ENCODE measurements around the gene POC1B. TPM values are rescaled to one million over a fixed set of nuclear protein-coding genes. Genes with fewer than 3 reads are reported as not detected.

The POC1B gene
- total RNA-seq, 1 donor from 2014 or later, result 22.6 TPM

- H3K27me3 Mint-ChIP-seq, result no peaks in the 10 kb centered on the region
- H3K4me1 Mint-ChIP-seq, result peaks cover 31% of the 10 kb centered on the region
- H3K36me3 Mint-ChIP-seq (ENCODE audit: low read depth), result peaks cover 30% of the 10 kb centered on the region
- DNase-seq, result peak; percentile 79
- H3K27ac Mint-ChIP-seq, result peak overlapping the region; percentile 84
- intact Hi-C loops (cut with micrococcal nuclease), result loop anchor here (5.0 kb wide), 1 partner anchor 35 kb away; no protein-coding TSS in a partner anchor
- H3K4me3 Mint-ChIP-seq, result peak overlapping the region; percentile 68
- H3K9me3 Mint-ChIP-seq, result no peaks in the 10 kb centered on the region
These were observed 98.2 kb downstream of the POC1B start for GRCh38 chr12:89427508-89428156.

- intact Hi-C loops (cut with micrococcal nuclease), result loop anchor here (5.0 kb wide), 1 partner anchor 33 kb away; no protein-coding TSS in a partner anchor
- Mint-ChIP-seq H3K27me3 (no peaks in the 10 kb centered on the region), H3K9me3 (no peaks in the 10 kb centered on the region), H3K4me1 (peaks cover 32% of the 10 kb centered on the region), H3K36me3 (ENCODE audit: low read depth) (peaks cover 32% of the 10 kb centered on the region), H3K4me3 (no peak overlapping the region), H3K27ac (no peak overlapping the region)
- no peak for DNase-seq
These were observed 101.0 kb downstream of the POC1B start for GRCh38 chr12:89424846-89425245.

- Mint-ChIP-seq H3K27ac (no peak overlapping the region), H3K4me3 (no peak overlapping the region), H3K4me1 (peaks cover 27% of the 10 kb centered on the region), H3K36me3 (ENCODE audit: low read depth) (peaks cover 30% of the 10 kb centered on the region), H3K9me3 (no peaks in the 10 kb centered on the region), H3K27me3 (no peaks in the 10 kb centered on the region)
- intact Hi-C loops (cut with micrococcal nuclease), result no loop called here
- no peak for DNase-seq
These were observed 101.5 kb downstream of the POC1B start for GRCh38 chr12:89424389-89424788.

- Mint-ChIP-seq H3K36me3 (ENCODE audit: low read depth) (peaks cover 35% of the 10 kb centered on the region), H3K4me3 (no peak overlapping the region), H3K9me3 (no peaks in the 10 kb centered on the region), H3K27me3 (no peaks in the 10 kb centered on the region), H3K4me1 (peaks cover 9% of the 10 kb centered on the region), H3K27ac (no peak overlapping the region)
- intact Hi-C loops (cut with micrococcal nuclease), result no loop called here
- DNase-seq, result no peak
These were observed 104.6 kb downstream of the POC1B start for GRCh38 chr12:89421092-89421835.

GRCh38 chr12:89418228-89418910 lies 107.5 kb downstream of the POC1B start:
- Mint-ChIP-seq H3K27me3 (no peaks in the 10 kb centered on the region), H3K4me1 (peaks cover 6% of the 10 kb centered on the region), H3K4me3 (no peak overlapping the region), H3K27ac (no peak overlapping the region), H3K9me3 (no peaks in the 10 kb centered on the region), H3K36me3 (ENCODE audit: low read depth) (peaks cover 18% of the 10 kb centered on the region)
- intact Hi-C loops (cut with micrococcal nuclease), result no loop called here
- no peak for DNase-seq

GRCh38 chr12:89417246-89417977 lies 108.4 kb downstream of the POC1B start:
- intact Hi-C loops (cut with micrococcal nuclease), result no loop called here

GRCh38 chr12:89416049-89416792 lies 109.6 kb downstream of the POC1B start:
- intact Hi-C loops (cut with micrococcal nuclease), result no loop called here
- Mint-ChIP-seq H3K9me3 (no peaks in the 10 kb centered on the region), H3K27me3 (no peaks in the 10 kb centered on the region), H3K36me3 (ENCODE audit: low read depth) (peaks cover 11% of the 10 kb centered on the region), H3K27ac (no peak overlapping the region), H3K4me1 (peaks cover 2% of the 10 kb centered on the region), H3K4me3 (no peak overlapping the region)
- no peak for DNase-seq

More at GRCh38 chr12:89417246-89417977, 108.4 kb downstream of the POC1B start:
- Mint-ChIP-seq H3K27ac (no peak overlapping the region), H3K4me3 (no peak overlapping the region), H3K27me3 (no peaks in the 10 kb centered on the region), H3K36me3 (ENCODE audit: low read depth) (peaks cover 18% of the 10 kb centered on the region), H3K9me3 (no peaks in the 10 kb centered on the region), H3K4me1 (peaks cover 6% of the 10 kb centered on the region)
- no peak for DNase-seq

- H3K9me3 Mint-ChIP-seq, result no peaks in the 10 kb centered on the region
- no peak for DNase-seq
- no peaks in the 10 kb centered on the region for H3K27me3 Mint-ChIP-seq
- H3K27ac Mint-ChIP-seq, result no peak overlapping the region
- no peak overlapping the region for H3K4me3 Mint-ChIP-seq
- intact Hi-C loops (cut with micrococcal nuclease), result no loop called here
- no peaks in the 10 kb centered on the region for H3K4me1 Mint-ChIP-seq
- peaks cover 9% of the 10 kb centered on the region for H3K36me3 Mint-ChIP-seq (ENCODE audit: low read depth)
These were observed 111.0 kb downstream of the POC1B start for GRCh38 chr12:89414851-89415250.

GRCh38 chr12:89414322-89414721 lies 111.5 kb downstream of the POC1B start:
- peaks cover 1% of the 10 kb centered on the region for H3K9me3 Mint-ChIP-seq
- peaks cover 9% of the 10 kb centered on the region for H3K36me3 Mint-ChIP-seq (ENCODE audit: low read depth)
- intact Hi-C loops (cut with micrococcal nuclease), result no loop called here
- H3K4me1 Mint-ChIP-seq, result no peaks in the 10 kb centered on the region
- no peak overlapping the region for H3K4me3 Mint-ChIP-seq
- H3K27ac Mint-ChIP-seq, result no peak overlapping the region
- no peaks in the 10 kb centered on the region for H3K27me3 Mint-ChIP-seq
- no peak for DNase-seq

GRCh38 chr12:89413234-89413633 lies 112.6 kb downstream of the POC1B start:
- Mint-ChIP-seq H3K4me1 (no peaks in the 10 kb centered on the region), H3K4me3 (no peak overlapping the region), H3K27ac (no peak overlapping the region), H3K9me3 (peaks cover 6% of the 10 kb centered on the region), H3K36me3 (ENCODE audit: low read depth) (peaks cover 7% of the 10 kb centered on the region), H3K27me3 (no peaks in the 10 kb centered on the region)
- no peak for DNase-seq
- intact Hi-C loops (cut with micrococcal nuclease), result no loop called here

- no peaks in the 10 kb centered on the region for H3K27me3 Mint-ChIP-seq
- H3K4me3 Mint-ChIP-seq, result no peak overlapping the region
- no peak overlapping the region for H3K27ac Mint-ChIP-seq
- no peaks in the 10 kb centered on the region for H3K4me1 Mint-ChIP-seq
- peaks cover 2% of the 10 kb centered on the region for H3K36me3 Mint-ChIP-seq (ENCODE audit: low read depth)
- peaks cover 6% of the 10 kb centered on the region for H3K9me3 Mint-ChIP-seq
- intact Hi-C loops (cut with micrococcal nuclease), result no loop called here
- no peak for DNase-seq
These were observed 113.2 kb downstream of the POC1B start for GRCh38 chr12:89412665-89413064.

GRCh38 chr12:89411846-89412245 lies 114.0 kb downstream of the POC1B start:
- H3K36me3 Mint-ChIP-seq (ENCODE audit: low read depth), result peaks cover 2% of the 10 kb centered on the region

GRCh38 chr12:89411234-89411633 lies 114.6 kb downstream of the POC1B start:
- Mint-ChIP-seq H3K4me3 (no peak overlapping the region), H3K27ac (no peak overlapping the region), H3K36me3 (ENCODE audit: low read depth) (peaks cover 2% of the 10 kb centered on the region), H3K9me3 (peaks cover 6% of the 10 kb centered on the region), H3K27me3 (no peaks in the 10 kb centered on the region), H3K4me1 (no peaks in the 10 kb centered on the region)
- no peak for DNase-seq
- intact Hi-C loops (cut with micrococcal nuclease), result no loop called here

More at GRCh38 chr12:89411846-89412245, 114.0 kb downstream of the POC1B start:
- peaks cover 6% of the 10 kb centered on the region for H3K9me3 Mint-ChIP-seq
- DNase-seq, result no peak
- no peak overlapping the region for H3K4me3 Mint-ChIP-seq
- no peak overlapping the region for H3K27ac Mint-ChIP-seq
- H3K27me3 Mint-ChIP-seq, result no peaks in the 10 kb centered on the region
- H3K4me1 Mint-ChIP-seq, result no peaks in the 10 kb centered on the region
- intact Hi-C loops (cut with micrococcal nuclease), result no loop called here

All from activated CD4-positive, alpha-beta T cell treated with anti-CD3 and anti-CD28 coated beads, Interleukin-2, amount 10 ng/mL, durations not matched to agents 24 days and 14 days (primary cell).